ENCODE measurements around the gene POU2F3.

The POU2F3 gene

GRCh38 chr11:120288021-120288420 lies 48.1 kb downstream of the POU2F3 start:
- no peak for DNase-seq

- DNase-seq: no peak
Measured at GRCh38 chr11:120289426-120289825, 49.5 kb downstream of the POU2F3 start.

DNA sequence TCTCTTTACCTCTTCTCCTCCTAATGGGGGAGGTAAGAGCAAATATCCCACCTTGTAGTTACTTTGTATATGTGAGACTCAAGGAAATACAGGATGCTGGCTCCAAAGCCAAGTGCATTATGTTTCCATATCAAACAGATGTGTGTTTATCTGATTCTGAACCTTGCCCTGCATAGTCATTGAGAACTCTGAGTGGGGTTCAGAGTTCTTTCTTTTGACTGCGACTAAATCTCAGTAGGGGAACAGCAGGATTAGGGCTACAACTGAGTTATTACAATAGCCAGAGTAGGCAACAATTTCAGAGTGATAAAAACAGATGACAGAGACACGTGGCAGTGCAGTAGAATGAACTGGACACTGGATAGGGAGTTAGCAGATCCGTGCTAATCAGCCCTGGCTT lies 51.0 kb downstream of the POU2F3 start:
- DNase-seq: no peak

DNA sequence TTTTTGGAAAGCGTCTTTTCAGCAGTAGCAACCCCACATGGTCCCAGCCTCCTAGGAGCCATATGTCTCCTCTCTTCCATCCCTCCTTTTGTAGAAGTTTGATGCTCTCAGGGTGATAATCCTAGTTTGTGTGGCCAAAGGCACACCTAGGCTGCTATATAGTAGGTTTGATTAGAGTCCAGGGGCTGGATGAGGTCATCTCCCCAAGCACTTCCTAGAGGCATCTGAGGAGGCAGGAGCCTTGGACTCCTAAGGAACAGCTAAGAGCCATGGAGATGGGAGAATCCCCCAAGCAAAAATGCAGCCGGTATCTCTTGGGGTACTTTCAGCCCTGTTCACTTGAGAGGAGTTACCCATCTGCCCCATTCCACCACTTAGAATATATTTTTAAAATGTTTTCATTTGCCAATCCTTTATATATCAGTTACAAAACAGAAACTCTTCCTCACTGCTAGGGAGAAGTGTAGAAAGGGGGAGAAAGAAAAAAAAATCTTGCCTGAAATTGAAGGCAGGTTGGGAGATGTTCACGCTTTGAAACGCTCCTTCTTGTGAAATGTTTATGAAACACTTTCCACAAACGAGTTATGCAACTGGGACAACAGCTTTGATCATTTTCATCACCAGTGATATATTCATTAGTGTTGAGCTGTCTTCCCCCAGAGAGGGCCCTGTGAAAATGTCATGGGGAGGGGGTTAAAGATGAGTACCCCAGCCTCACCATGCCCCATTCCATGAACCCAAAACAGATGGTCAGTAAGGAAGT lies 53.3 kb downstream of the POU2F3 start:
- no peak for DNase-seq

GRCh38 chr11:120294096-120294495 lies 54.2 kb downstream of the POU2F3 start:
- DNase-seq: no peak

- no peak for DNase-seq
Measured at GRCh38 chr11:120295099-120295498, 55.2 kb downstream of the POU2F3 start.

DNA sequence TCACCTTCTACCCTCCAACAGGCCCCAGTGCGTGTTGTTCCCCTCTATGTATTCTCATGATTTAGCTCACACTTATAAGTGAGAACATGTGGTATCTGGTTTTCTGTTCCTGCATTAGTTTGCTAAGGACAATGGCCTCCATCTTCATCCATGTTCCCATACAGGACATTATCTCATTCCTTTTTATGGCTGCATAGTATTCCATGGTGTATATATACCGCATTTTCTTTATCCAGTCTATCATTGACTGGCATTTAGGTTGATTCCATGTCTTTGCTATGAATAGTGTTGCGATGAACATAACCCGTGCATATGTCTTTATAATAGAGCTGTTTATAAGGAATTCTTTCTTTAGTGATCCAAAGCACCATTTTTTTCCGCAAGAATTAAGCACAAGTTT lies 56.6 kb downstream of the POU2F3 start:
- no peak for DNase-seq

DNA sequence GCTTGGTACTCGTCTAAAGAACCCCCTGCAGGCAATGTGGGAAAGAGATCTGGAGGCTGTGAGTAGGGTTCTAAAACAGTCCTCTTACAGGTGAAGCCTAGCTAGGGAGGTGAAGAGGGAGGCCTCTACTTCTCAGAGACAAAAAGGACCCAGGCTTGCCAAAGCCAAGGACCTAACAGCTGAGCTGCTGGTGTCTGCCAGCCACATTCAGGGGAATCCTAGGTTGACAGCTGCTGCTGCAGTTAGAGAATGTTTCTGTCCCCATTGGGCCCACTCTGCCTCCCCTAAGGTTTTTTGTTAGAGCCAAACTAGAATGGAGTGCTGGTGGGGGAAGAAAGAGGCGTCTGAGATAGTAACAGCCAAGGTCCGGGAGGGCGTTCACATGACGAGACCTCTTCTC lies 58.5 kb downstream of the POU2F3 start:
- DNase-seq: no peak

DNA sequence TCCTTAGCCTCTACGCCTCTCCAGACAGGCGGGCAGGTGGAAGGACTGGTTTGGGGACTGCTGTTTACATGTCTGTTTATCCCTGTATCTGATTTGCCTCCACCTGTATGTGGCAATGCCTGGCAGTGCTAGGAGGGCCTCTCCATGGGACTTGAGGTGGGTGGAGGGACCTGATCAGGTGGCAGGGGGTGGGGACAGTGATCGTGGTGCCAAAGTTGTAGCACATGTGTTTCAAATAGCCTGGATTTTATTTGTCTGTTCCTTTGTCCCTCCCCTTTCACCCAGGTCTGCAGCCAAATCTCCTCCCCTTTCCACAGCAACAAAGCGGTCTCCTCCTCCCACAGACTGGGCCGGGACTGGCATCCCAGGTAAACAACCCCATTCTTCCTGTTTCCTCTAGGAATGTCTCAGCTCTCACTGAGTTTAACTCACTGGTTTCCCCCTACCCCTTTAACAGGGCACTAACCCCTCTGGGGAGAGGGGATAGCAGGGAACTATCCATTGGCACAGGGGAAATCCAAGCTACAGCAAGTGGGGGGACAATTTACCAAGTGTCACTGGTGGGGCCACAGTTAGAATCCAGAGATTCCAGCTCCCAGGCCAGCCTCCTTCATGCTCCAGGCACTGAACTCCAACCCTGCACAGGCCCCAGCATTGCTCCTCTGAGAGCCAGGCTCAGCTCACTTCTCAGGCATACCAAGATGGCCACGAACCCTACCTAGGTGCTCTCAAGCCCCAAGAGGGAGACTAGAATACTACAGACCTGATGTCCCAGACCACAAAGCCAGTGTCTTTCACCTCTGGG lies 62.3 kb downstream of the POU2F3 start:
- DNase-seq: no peak

DNA sequence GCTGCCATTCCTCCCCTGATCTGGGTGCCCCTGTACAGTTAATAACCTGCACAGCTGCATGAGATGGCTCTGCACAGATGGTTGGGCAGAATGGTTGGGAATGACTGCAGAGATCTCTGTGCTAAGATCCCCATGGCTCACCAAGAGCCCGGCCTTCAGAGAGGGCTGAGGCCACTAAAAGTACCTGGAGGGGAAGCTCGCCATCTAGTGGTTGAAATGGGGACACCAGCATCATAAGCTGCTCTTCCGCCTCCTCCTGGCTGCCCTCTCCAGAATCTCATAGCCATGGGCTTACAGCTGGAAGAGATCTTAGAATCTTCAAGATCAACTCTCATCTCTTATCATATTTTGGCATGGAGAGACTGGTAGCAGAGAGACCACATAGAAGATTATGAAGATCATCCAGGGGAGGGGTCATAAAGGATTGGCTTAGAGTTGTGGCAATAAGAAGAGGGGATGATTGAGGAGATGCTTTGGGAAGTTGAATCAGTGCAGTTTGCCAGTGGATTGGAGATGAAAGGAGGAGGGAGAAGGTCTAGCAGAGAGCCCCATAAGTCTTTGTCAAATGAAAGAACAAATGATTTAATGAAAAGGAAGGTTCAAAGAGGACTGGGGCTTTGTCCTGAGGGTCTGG lies 63.2 kb downstream of the POU2F3 start:
- peak; percentile 75 to 88 for DNase-seq

DNA sequence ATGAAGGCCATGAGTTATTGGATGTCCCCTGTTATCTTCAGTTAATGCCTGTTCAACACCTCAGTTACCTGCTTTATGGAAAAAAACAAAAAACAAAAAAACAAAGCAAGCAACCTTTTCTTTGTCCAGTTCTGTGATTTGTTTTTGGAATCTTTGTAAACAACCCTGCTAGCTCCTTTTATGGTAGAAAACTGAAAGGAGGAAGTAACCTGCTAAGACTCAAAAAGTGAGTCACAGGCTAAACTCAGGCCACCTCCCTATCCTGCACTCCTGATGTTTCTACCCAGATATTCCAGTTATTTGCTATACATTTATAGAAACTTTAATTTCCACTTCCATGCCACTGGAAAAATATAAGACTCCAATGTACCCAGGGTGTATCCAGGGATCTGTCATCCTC lies 64.6 kb downstream of the POU2F3 start:
- no peak for DNase-seq

DNA sequence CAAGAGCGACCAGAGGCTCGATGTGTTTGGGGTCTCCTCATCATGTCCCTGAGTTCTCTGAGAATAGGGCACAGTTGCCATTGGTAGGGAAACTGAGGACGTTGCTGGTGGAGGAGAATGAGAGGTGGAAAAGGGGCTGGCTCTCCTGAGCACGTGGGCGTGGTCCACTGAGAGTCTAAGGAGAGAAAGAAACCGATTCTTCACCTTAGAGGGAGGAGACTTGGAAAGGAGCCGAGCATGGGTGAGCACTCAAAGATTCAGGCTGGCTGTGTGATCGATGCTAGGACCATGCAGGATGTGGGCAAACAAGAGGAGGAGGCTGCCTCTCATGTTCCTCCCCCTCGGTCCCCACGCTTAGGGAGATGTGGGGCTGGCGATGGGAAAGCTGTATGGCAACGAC lies 65.3 kb downstream of the POU2F3 start:
- no peak for DNase-seq

DNA sequence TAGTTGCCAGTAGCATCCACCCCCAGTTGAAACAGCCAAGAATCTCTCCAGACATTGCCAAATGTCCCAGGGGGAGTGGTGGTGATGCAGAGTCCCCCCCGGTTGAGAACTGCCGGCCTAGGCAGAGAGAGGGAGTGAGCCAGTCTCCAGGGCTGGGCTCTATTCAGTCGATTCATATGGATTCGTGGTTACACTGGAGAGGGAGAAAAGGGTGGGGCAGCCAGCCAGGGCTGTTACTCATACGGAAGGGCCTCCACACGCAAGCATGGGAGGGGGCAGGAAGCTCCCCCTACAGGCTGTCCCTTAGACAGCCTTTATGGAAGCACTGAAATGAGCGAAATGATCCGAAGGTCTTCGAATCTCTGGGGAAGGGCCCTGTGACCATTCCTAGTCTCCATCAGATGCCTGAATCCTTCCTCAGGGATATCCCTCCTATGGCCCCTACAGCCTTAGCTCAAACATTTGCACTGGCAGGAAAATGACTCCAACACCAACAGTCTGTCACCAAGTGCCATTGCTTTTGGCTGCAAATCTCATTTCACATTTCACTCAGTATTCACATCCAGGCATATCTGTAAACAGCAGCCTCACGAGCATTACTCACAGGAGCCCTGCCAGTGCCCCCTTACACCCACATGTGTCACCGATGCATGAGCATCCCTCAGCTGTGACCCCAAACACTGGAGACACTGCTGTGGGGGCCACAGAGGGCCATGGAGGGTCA lies 66.7 kb downstream of the POU2F3 start:
- no peak for DNase-seq

DNA sequence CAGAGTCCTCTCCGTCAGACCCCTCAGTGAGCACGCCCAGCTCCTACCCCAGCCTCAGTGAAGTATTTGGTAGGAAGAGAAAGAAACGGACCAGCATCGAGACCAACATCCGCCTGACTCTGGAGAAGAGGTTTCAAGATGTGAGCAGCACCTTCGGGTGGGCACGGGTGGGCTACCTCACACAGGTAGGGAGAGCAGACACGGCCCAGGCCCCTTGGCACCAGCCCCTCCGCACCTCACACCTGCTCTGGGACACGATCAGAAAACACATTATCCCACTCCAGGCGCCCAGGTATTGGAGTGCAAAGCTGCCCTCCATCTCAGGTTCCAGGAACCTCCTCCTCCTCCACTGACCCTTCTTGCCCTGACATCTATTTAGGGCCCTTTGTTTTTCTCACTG lies 67.5 kb downstream of the POU2F3 start:
- no peak for DNase-seq

DNA sequence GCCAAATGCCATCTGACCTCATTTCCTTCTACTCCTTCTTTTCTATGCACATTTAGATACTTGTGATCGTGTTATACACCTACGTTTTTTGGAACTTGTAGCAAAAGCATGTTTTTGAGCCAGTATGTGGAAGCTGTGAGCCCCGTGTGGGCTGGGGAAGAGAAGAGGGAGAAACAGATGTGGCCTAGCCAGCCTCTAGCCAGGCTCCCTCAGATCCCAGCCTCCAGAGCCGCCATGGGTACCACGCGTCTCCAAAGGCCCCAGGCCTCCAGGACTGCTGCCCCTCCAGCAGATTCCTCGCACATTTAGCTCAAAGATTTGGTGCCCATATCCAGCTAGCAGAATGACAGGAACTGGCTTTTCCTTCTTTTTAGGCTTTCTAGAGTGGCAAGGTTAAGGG lies 68.1 kb downstream of the POU2F3 start:
- no peak for DNase-seq

- no peak for DNase-seq
Measured at GRCh38 chr11:120310870-120311269, 70.9 kb downstream of the POU2F3 start.

DNA sequence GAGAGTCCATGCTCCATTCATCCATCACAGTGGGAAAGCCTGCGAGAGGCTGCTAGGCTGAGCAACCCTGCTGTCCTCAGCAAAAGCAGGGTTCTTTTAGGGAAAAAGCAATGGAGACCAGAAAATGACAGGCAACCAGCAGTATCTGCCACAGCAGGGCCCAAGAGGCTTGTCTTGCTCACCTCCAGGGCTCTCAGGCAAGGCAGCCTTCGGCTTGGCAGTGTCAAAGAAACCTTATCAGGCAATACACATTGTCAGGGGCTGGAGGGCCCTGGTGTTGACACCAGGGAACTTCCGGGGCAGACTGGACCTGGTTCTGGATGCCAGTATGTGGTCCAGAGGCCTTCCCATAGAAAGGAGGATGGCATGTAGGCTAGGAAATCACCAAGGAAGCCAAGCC lies 74.9 kb downstream of the POU2F3 start:
- DNase-seq: no peak

DNA sequence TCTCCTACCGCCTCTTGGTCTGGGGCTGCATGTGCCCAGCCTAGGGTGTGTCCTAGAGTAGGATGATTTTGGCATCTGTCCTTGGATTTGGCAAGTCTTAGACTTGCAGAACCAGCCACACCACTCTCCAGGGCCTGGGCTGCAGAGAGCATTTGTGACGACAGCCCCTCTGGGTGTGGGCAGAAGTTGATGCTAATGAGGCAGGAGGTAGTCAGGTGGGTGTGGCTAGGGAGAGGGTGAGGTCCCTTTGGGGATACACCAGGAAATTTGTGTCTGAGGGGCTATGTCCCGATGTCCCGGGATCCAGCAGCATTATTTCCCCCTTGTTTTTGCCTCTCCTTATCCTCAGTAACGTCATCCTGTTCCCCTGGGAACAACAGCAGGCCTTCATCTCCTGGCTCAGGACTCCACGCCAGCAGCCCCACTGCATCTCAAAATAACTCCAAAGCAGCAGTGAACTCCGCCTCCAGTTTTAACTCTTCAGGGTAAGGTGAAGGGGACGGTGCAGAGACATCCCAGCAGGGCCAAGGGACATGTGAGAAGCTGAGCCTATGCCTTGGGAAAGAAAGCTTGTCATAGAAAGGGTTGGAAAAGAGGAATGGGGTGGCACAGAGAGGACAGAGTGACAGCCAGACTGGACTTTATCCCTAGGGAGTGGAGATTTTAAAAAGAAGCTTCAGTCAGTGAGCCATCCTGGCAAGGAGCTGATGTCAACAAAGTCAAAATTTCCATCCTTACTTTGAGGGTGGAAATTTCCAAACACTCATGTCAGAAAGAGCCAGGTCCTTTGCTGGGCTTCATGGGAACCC lies 77.1 kb downstream of the POU2F3 start:
- DNase-seq: no peak

DNA sequence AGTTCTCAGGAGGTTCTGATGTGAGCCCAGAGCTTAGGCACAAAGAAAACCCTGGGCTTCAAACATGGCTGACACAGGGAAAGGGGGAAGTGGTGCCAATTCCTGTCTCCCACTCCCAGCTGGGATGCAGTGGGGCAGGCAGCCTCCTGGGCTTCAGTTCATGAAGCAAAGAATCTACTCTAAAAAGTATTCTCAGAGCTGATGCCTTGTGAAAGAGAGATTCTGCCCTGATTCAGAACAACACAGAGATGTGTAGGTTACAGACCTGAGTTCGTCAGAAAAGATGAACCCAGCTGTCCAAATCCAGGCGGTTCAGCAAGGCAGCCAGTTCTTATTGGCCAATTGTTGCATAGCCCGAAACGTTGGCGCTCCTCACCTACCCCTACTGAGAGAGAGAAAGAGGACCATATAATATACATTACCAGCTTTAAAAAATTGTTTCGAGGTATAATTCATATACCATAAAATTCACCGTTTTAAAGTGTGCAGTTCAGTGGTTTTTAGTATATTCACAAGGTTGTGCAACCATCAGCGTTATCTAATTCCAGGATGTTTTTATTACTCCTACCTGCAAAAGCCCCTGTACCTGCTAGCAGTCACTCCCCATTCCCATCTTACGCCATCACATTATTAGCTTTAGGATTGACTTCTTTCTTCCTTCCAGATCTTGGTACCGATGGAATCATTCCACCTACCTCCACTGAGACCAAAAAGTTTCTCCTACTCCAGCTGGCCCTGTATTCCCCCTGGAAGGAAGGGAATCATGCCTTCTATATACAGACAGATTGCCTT lies 77.9 kb downstream of the POU2F3 start:
- no peak for DNase-seq

- no peak for DNase-seq
Measured at GRCh38 chr11:120318906-120319305, 79.0 kb downstream of the POU2F3 start.

Measured in Kasumi-1 (cell line).